HCT116 (cell line): ENCODE data around the gene RAPGEF1.

Source experiments
- EZH2 ChIP-seq: fragments of 200-600 bp; sonication (generic); IDR thresholded peaks from 2 replicates; pipeline ENCODE4 v1.6.1; 2017; ENCODE audit warnings: antibody characterized with exemption, mixed run types
- POLR2A ChIP-seq: IDR thresholded peaks from 2 replicates; pipeline ENCODE4 v1.7.0; 2011; ENCODE audit warnings: borderline replicate concordance; ENCODE audit not compliant: insufficient read depth, insufficient read length; ENCODE audit errors: extremely low read depth
- RAD21 ChIP-seq: IDR thresholded peaks from 2 replicates; pipeline ENCODE4 v1.6.1; 2012; ENCODE audit warnings: low read depth, mild to moderate bottlenecking
- SP1 ChIP-seq: IDR thresholded peaks from 2 replicates; pipeline ENCODE4 v1.6.1; 2012; ENCODE audit warnings: low read depth
- SRF ChIP-seq: IDR thresholded peaks from 2 replicates; pipeline ENCODE4 v1.6.1; 2012; ENCODE audit warnings: low read depth
- TCF7L2 ChIP-seq: IDR thresholded peaks from 2 replicates; pipeline ENCODE4 v1.7.0; 2011; ENCODE audit warnings: borderline replicate concordance, inconsistent platforms; ENCODE audit not compliant: insufficient read depth, insufficient read length; ENCODE audit errors: extremely low read depth
- ZFX ChIP-seq: fragments of 450-650 bp; IDR thresholded peaks from 2 replicates; pipeline ENCODE4 v1.6.1; 2017
- ZNF274 ChIP-seq: fragments of 200-500 bp; sonication (Bioruptor generic); IDR thresholded peaks from 2 replicates; pipeline ENCODE4 v1.6.1; 2014; ENCODE audit warnings: mild to moderate bottlenecking, low read depth, low read length, inconsistent platforms
- TF ChIP-seq, protein P1 (sequence below), 3 experiments: fragments of 200-600 bp in 1 of 3; sonication (generic) in 1 of 3; IDR thresholded peaks in 2 of 3; conservative IDR thresholded peaks in 1 of 3; 2 replicates each; pipeline ENCODE4 v1.5.1; 2012 to 2017; ENCODE audit warnings: low read depth in 2 of 3, low read length in 2 of 3, antibody characterized with exemption in 1 of 3, borderline replicate concordance in 1 of 3, control low read depth in 1 of 3, mild to moderate bottlenecking in 1 of 3, mixed read lengths in 1 of 3, mixed run types in 1 of 3, moderate library complexity in 1 of 3; ENCODE audit not compliant: insufficient read depth in 1 of 3
- TF ChIP-seq, protein P2 (sequence below): IDR thresholded peaks from 2 replicates; pipeline ENCODE4 v1.6.1; 2012; ENCODE audit warnings: low read depth

DNA sequence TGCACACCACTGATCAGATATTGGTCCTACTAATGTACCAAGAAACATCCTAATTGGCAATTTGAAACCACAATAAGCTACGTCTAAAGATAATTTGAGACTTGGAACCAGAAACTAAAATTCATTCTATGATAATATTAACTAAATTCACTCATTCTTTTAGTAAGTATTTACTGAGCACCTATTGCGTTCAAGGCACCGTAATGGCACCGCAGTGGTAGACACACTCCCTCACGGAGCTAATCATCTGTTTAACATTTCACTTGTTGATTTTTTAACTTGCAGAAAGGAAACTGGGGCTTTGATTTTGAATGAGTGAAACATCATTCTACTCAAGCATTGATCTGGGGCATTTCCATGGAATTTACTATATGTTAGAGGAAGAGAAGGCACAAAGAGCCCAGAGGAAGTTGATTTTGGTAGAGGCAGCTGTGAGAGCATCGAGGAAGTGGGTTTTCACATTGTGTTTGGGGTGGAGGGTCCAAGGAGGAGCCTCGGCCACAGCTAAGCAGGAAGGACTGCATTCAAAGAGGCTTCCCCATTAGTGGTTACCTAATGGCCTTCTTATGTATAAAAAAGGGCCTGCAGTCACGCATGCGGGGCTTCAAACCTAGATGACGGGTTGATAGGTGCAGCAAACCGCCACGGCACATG is 7.1 kb downstream of the RAPGEF1 start:
- TF ChIP-seq, protein P1, sequence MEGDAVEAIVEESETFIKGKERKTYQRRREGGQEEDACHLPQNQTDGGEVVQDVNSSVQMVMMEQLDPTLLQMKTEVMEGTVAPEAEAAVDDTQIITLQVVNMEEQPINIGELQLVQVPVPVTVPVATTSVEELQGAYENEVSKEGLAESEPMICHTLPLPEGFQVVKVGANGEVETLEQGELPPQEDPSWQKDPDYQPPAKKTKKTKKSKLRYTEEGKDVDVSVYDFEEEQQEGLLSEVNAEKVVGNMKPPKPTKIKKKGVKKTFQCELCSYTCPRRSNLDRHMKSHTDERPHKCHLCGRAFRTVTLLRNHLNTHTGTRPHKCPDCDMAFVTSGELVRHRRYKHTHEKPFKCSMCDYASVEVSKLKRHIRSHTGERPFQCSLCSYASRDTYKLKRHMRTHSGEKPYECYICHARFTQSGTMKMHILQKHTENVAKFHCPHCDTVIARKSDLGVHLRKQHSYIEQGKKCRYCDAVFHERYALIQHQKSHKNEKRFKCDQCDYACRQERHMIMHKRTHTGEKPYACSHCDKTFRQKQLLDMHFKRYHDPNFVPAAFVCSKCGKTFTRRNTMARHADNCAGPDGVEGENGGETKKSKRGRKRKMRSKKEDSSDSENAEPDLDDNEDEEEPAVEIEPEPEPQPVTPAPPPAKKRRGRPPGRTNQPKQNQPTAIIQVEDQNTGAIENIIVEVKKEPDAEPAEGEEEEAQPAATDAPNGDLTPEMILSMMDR (IDR thresholded peaks at IDR 0.05 in 2 of 3, conservative IDR thresholded peaks at IDR 0.05 in 1 of 3; ENCODE audit: borderline replicate concordance in 1 of 3, insufficient read depth in 1 of 3, low read depth in 2 of 3, low read length in 2 of 3): no peak
- TF ChIP-seq TCF7L2: no peak
- TF ChIP-seq ZFX: no peak
- TF ChIP-seq POLR2A: no peak
- TF ChIP-seq, protein P2, sequence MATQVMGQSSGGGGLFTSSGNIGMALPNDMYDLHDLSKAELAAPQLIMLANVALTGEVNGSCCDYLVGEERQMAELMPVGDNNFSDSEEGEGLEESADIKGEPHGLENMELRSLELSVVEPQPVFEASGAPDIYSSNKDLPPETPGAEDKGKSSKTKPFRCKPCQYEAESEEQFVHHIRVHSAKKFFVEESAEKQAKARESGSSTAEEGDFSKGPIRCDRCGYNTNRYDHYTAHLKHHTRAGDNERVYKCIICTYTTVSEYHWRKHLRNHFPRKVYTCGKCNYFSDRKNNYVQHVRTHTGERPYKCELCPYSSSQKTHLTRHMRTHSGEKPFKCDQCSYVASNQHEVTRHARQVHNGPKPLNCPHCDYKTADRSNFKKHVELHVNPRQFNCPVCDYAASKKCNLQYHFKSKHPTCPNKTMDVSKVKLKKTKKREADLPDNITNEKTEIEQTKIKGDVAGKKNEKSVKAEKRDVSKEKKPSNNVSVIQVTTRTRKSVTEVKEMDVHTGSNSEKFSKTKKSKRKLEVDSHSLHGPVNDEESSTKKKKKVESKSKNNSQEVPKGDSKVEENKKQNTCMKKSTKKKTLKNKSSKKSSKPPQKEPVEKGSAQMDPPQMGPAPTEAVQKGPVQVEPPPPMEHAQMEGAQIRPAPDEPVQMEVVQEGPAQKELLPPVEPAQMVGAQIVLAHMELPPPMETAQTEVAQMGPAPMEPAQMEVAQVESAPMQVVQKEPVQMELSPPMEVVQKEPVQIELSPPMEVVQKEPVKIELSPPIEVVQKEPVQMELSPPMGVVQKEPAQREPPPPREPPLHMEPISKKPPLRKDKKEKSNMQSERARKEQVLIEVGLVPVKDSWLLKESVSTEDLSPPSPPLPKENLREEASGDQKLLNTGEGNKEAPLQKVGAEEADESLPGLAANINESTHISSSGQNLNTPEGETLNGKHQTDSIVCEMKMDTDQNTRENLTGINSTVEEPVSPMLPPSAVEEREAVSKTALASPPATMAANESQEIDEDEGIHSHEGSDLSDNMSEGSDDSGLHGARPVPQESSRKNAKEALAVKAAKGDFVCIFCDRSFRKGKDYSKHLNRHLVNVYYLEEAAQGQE: no peak
- no peak for TF ChIP-seq ZNF274
- TF ChIP-seq EZH2: no peak
- no peak for TF ChIP-seq SP1
- TF ChIP-seq SRF: no peak
- TF ChIP-seq RAD21: no peak
